DMS153 (cell line): Measurements from ENCODE around the gene PRC1.

Experiments
- DNase-seq: peaks from one replicate; lab custom pipeline; 2025; lab: John Stamatoyannopoulos, UW

Gene PRC1

GRCh38 chr15:90989040-90989768, 5.1 kb downstream of the PRC1 start:
- DNase-seq: no peak

GRCh38 chr15:90988296-90988695, 6.0 kb downstream of the PRC1 start:
- no peak for DNase-seq

GRCh38 chr15:90987561-90988141, 6.7 kb downstream of the PRC1 start:
- no peak for DNase-seq

- DNase-seq: no peak
Measured at GRCh38 chr15:90986790-90987507, 7.4 kb downstream of the PRC1 start.

- DNase-seq: no peak
Measured at GRCh38 chr15:90982135-90982534, 12.2 kb downstream of the PRC1 start.

- no peak for DNase-seq
Measured at GRCh38 chr15:90981681-90982080, 12.7 kb downstream of the PRC1 start.

GRCh38 chr15:90979582-90979981, 14.8 kb downstream of the PRC1 start:
- no peak for DNase-seq

GRCh38 chr15:90974216-90974615, 20.1 kb downstream of the PRC1 start:
- no peak for DNase-seq

GRCh38 chr15:90972133-90972532, 22.2 kb downstream of the PRC1 start:
- no peak for DNase-seq

GRCh38 chr15:90970274-90970673, 24.1 kb downstream of the PRC1 start:
- DNase-seq: no peak

- DNase-seq: no peak
Measured at GRCh38 chr15:90968434-90968833, 25.9 kb downstream of the PRC1 start.

- DNase-seq: no peak
Measured at GRCh38 chr15:90967206-90967605, 27.1 kb downstream of the PRC1 start.

GRCh38 chr15:90966262-90966661, 28.1 kb downstream of the PRC1 start:
- no peak for DNase-seq

- DNase-seq: no peak
Measured at GRCh38 chr15:90962021-90962420, 32.3 kb downstream of the PRC1 start.

- no peak for DNase-seq
Measured at GRCh38 chr15:90960298-90961091, 33.8 kb downstream of the PRC1 start.

GRCh38 chr15:90959894-90960293, 34.4 kb downstream of the PRC1 start:
- no peak for DNase-seq

- no peak for DNase-seq
Measured at GRCh38 chr15:90959028-90959595, 35.2 kb downstream of the PRC1 start.

- no peak for DNase-seq
Measured at GRCh38 chr15:90957791-90958190, 36.5 kb downstream of the PRC1 start.

GRCh38 chr15:90957031-90957790, 37.1 kb downstream of the PRC1 start:
- no peak for DNase-seq

GRCh38 chr15:90956274-90957030, 37.9 kb downstream of the PRC1 start:
- no peak for DNase-seq
